IPS DF 6.9 (cell line): ENCODE measurements around the gene ADCY7.

ENCODE experiments used
- DNase-seq: peaks from one replicate; pipeline ENCODE4 v3.0.0-alpha.2; 2013; ENCODE audit warnings: low read depth, low spot score
- H3K27ac ChIP-seq: one replicate; pipeline ENCODE4 v1.5.1; 2013; ENCODE audit warnings: low read length, control low read depth
- H3K27me3 ChIP-seq: 2 replicates; pipeline ENCODE4 v1.6.1; 2013; ENCODE audit warnings: mild to moderate bottlenecking, low read length; ENCODE audit not compliant: control insufficient read depth, insufficient read depth
- H3K36me3 ChIP-seq: 2 replicates; pipeline ENCODE4 v1.6.1; 2013; ENCODE audit warnings: low read length; ENCODE audit not compliant: control insufficient read depth, insufficient read depth
- H3K4me1 ChIP-seq: 2 replicates; pipeline ENCODE4 v1.6.1; 2013; ENCODE audit warnings: low read length; ENCODE audit not compliant: control insufficient read depth, insufficient read depth
- H3K4me3 ChIP-seq: 2 replicates; pipeline ENCODE4 v1.5.1; 2013; ENCODE audit warnings: mild to moderate bottlenecking, low read length
- H3K9me3 ChIP-seq: 2 replicates; pipeline ENCODE4 v1.6.1; 2013; ENCODE audit warnings: low read length, inconsistent platforms; ENCODE audit not compliant: control insufficient read depth, insufficient read depth
- WGBS: extraction: QIAGEN DNeasy Blood & Tissue Kit; methylation state at CpG from one replicate; pipeline ENCODE4 v1.1.7; 2013; ENCODE audit warnings: mixed read lengths, missing lambda C conversion rate; ENCODE audit not compliant: insufficient read length, insufficient coverage; 5-methylcytosine and 5-hydroxymethylcytosine counted together

ADCY7 gene

DNA sequence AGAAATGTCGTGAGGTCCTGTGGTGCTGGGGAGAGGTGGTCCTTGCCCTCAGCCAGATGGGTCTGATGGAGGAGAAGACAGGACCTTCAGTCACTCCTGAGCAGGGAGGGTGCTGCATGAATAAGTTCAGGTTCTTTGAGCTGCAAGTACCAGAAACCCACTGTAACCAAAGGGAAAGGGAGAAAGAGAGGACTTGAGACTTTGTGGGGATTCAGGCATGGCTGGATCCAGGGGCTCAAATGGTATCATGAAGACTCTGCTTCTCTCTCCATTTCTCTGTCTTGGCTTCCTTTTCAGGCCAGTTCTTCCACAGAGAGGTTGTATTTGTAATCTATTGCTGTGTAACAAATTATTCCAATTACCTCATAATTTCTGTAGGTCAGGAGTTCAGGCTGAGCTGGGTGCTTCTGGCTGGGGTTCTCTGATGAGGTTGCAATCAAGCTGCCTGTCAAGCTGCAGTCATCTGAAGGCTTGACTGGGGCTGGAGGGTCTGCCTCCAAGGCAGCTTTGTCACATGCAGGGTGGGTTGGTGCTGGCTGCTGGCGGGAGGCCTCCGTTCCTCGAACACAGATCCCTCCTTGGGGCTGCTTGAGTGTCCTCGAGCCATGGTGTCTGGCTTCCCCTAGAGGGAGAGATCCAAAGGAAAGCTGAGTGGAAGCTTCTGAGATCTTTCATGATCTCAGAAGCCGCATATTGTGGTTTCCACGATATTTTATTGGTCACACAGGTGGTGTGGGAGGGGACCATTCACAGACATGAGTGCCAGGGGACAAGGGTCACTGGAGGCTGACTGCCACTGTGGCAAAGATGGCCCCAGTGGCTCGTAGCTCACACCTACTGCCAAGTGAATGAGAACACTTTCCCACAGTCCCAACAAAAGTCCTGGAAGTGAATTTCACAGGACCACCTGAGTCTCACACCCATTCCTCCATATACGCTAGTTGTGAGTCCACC is 5.9 kb upstream of the ADCY7 start:
- Histone ChIP-seq H3K9me3 (no peaks in the 10 kb centered on the region), H3K36me3 (no peaks in the 10 kb centered on the region), H3K27me3 (no peaks in the 10 kb centered on the region), H3K4me1 (no peaks in the 10 kb centered on the region), H3K27ac (no peak overlapping the region), H3K4me3 (no peak overlapping the region)
- WGBS, result no CpG with 5 or more reads among the region's 9 CpGs
- no peak for DNase-seq

- DNase-seq, result no peak
- WGBS, result no CpG with 5 or more reads among the region's 9 CpGs
- Histone ChIP-seq H3K4me1 (no peaks in the 10 kb centered on the region), H3K4me3 (no peak overlapping the region), H3K9me3 (no peaks in the 10 kb centered on the region), H3K27me3 (no peaks in the 10 kb centered on the region), H3K27ac (no peak overlapping the region), H3K36me3 (no peaks in the 10 kb centered on the region)
Measured at GRCh38 chr16:50261160-50261706, 5.1 kb upstream of the ADCY7 start.

- no peak overlapping the region for H3K27ac ChIP-seq
- H3K9me3 ChIP-seq, result no peaks in the 10 kb centered on the region
- no peak for DNase-seq
- H3K27me3 ChIP-seq, result no peaks in the 10 kb centered on the region
- no peaks in the 10 kb centered on the region for H3K4me1 ChIP-seq
- H3K36me3 ChIP-seq, result no peaks in the 10 kb centered on the region
- H3K4me3 ChIP-seq, result no peak overlapping the region
- no CpG with 5 or more reads among the region's 11 CpGs for WGBS
Measured at GRCh38 chr16:50261707-50262235, 4.6 kb upstream of the ADCY7 start.

GRCh38 chr16:50263060-50263909 is 3.1 kb upstream of the ADCY7 start:
- Histone ChIP-seq H3K4me3 (no peak overlapping the region), H3K36me3 (no peaks in the 10 kb centered on the region), H3K4me1 (peaks cover 3% of the 10 kb centered on the region; the same call in 1 of the 2 replicates), H3K9me3 (no peaks in the 10 kb centered on the region), H3K27ac (no peak overlapping the region), H3K27me3 (no peaks in the 10 kb centered on the region)
- no CpG with 5 or more reads among the region's 16 CpGs for WGBS
- no peak for DNase-seq

DNA sequence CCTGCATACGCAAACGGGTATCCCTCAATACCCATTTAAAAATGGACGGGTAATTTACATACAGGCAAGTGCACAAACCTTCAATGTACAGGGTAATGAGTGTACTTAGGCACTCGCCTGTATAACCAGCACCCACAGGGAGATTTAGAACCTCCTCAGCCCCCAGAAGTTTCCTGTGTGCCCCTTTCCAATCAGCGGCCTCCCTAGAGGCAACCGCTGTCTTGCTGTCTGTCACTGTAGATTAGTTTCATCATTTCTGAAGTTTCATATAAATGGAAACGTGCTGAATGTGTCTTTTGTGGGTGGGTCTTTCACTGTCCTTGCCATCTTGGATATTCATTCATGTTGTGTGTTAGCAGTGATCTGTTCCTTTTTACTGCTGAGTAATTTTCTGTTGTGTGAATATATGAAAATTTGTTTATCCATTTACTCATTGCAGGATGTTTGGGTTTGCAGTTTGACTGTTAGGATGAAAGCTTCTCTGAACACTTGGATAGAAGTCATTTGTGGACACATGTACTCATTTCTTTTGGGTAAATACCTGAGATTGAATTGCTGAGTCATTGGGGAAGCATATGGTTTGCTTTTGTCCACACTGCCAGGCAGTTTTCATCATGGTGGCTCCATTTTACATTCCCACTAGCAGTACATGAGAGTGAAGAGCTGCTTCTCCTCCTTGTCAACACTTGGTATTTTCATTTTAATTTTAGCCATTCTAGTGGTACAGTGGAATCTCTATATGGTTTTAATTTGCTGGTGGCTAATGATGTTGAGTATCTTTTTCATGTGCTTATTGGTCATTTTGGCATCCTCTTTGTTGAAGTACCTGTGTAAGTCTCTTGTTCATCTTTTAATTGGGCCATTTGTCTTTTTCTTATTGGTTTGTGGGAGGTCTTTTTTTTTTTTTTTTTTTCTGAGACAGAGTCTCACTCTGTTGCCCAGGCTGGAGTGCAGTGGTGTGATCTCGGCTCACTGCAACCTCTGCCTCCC is 2.1 kb upstream of the ADCY7 start:
- Histone ChIP-seq H3K36me3 (no peaks in the 10 kb centered on the region), H3K27me3 (no peaks in the 10 kb centered on the region), H3K4me1 (peaks cover 3% of the 10 kb centered on the region; the same call in 1 of the 2 replicates), H3K9me3 (no peaks in the 10 kb centered on the region), H3K4me3 (no peak overlapping the region), H3K27ac (no peak overlapping the region)
- no CpG with 5 or more reads among the region's 8 CpGs for WGBS
- no peak for DNase-seq

DNA sequence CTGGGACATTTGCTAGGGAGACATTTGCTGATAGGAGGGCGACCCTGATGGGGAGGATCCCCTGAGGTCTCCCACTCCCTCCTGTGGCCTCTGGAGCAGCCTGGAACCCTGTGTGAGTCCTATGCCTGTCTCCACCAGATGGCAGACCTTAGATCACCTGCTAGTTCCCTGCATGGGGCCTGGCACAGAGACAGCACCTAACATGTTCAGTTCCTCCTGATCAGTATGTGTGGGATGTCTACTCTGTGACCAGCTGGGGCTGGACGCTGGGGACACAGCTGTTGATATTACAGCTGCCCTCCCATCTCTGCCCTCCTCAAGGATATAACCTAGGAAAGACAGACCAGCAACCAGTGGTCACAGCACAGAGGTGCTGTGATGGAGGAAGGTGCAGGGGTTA is 1.1 kb upstream of the ADCY7 start:
- Histone ChIP-seq H3K27ac (no peak overlapping the region), H3K4me1 (peaks cover 3% of the 10 kb centered on the region; the same call in 1 of the 2 replicates), H3K9me3 (no peaks in the 10 kb centered on the region), H3K4me3 (no peak overlapping the region), H3K27me3 (no peaks in the 10 kb centered on the region), H3K36me3 (no peaks in the 10 kb centered on the region)
- DNase-seq, result no peak
- WGBS, result no CpG with 5 or more reads among the region's 2 CpGs

GRCh38 chr16:50265716-50266336 is 525 bp upstream of the ADCY7 start:
- Histone ChIP-seq H3K4me3 (no peak overlapping the region), H3K27me3 (no peaks in the 10 kb centered on the region), H3K9me3 (no peaks in the 10 kb centered on the region), H3K4me1 (peaks cover 3% of the 10 kb centered on the region; the same call in 1 of the 2 replicates), H3K36me3 (no peaks in the 10 kb centered on the region), H3K27ac (no peak overlapping the region)
- no CpG with 5 or more reads among the region's 10 CpGs for WGBS
- no peak for DNase-seq

DNA sequence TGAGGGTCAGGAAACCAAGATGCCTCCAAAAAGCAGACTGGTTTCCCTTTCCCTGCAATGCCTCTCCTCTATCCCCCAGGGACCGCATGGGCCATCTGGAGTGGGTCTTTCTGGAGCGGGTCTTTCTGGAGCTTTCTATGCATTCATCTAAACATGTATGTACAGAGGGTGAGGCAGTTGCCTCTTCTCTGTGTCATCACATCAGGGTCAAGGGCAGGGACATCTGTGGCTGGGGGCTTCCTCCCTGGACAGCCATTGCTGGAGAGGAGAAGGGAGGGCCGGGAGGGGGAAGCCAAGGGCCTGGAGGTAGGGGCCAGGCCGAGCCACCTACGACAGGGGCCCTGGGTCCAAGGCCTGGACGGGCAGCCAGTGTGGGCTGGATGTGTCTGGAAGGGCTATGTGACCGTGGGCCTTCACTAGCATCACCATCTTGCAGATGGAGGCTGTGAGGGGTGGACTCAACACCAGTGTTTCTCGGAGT is 840 bp downstream of the ADCY7 start:
- no peak overlapping the region for H3K4me3 ChIP-seq
- no peaks in the 10 kb centered on the region for H3K9me3 ChIP-seq
- no peak overlapping the region for H3K27ac ChIP-seq
- WGBS, result no CpG with 5 or more reads among the region's 8 CpGs
- H3K27me3 ChIP-seq, result no peaks in the 10 kb centered on the region
- H3K4me1 ChIP-seq, result peaks cover 3% of the 10 kb centered on the region; the same call in 1 of the 2 replicates
- no peak for DNase-seq
- H3K36me3 ChIP-seq, result no peaks in the 10 kb centered on the region

DNA sequence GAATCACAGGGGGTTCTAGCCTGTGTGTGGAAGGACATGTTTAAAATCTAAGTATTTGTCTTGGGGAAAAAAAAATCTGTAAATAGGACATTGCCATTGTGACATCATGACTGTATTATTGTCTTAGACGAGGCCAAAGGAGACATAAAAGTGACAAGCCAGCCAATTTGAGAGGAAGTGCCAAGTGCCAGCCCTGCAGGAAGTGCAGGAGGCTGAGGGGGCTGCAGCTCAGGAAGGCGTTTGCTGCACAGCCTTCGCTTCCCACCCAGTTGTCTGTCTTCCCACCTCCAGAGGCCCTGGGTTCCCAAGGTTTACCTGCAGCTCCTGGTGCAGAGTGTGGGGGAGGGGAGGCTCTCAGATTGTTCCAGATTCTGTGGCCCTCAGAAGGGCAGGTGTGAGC is 1.3 kb downstream of the ADCY7 start:
- Histone ChIP-seq H3K4me3 (no peak overlapping the region), H3K27ac (no peak overlapping the region), H3K9me3 (no peaks in the 10 kb centered on the region), H3K36me3 (no peaks in the 10 kb centered on the region), H3K4me1 (peaks cover 3% of the 10 kb centered on the region; the same call in 1 of the 2 replicates), H3K27me3 (no peaks in the 10 kb centered on the region)
- WGBS, result no CpG with 5 or more reads among the region's 3 CpGs
- DNase-seq, result no peak
